Natural killer cell (primary cell): Measurements from ENCODE around the gene CCDC88C. TPM values are rescaled to one million over a fixed set of nuclear protein-coding genes. Genes with fewer than 3 reads are reported as not detected.

Source experiments
- ATAC-seq, 3 donors: fragments of 150-1000 bp in 2 of 3; fragments of 200-7000 bp in 1 of 3; cut with Tn5 transposase; 1 replicate in 1 of 3; 2 replicates in 2 of 3; pipeline ENCODE4 v1.10.0; 2021; ENCODE audit warnings: mild to moderate bottlenecking in 2 of 3, moderate library complexity in 2 of 3
- DNase-seq, 2 donors: peaks; one replicate each; pipeline versions ENCODE4 v3.0.0 to v3.0.0-alpha.2; 2013 to 2021; ENCODE audit warnings: mixed read lengths in 1 of 2
- H3K27ac ChIP-seq: one replicate; pipeline ENCODE4 v1.5.1; 2013; ENCODE audit warnings: mild to moderate bottlenecking, low read length
- H3K27me3 ChIP-seq: one replicate; pipeline ENCODE4 v1.6.1; 2013; ENCODE audit warnings: low read length; ENCODE audit not compliant: control insufficient read depth, insufficient read depth
- H3K36me3 ChIP-seq: one replicate; pipeline ENCODE4 v1.6.1; 2013; ENCODE audit warnings: low read length; ENCODE audit not compliant: control insufficient read depth, insufficient read depth
- H3K4me1 ChIP-seq: one replicate; pipeline ENCODE4 v1.6.1; 2013; ENCODE audit warnings: low read length; ENCODE audit not compliant: control insufficient read depth, insufficient read depth
- H3K4me3 ChIP-seq: one replicate; pipeline ENCODE4 v1.5.1; 2013; ENCODE audit warnings: low read length
- H3K9me3 ChIP-seq: one replicate; pipeline ENCODE4 v1.6.1; 2013; ENCODE audit warnings: low read length; ENCODE audit not compliant: control insufficient read depth, insufficient read depth
- H3K27ac Mint-ChIP-seq, 2 donors: one replicate each; pipeline ENCODE4 v1.8.0; 2022; ENCODE audit warnings: mild to moderate bottlenecking in 2 of 2, mixed read lengths in 2 of 2, moderate library complexity in 1 of 2
- H3K27me3 Mint-ChIP-seq, 2 donors: one replicate each; pipeline ENCODE4 v1.8.0; 2022; ENCODE audit warnings: low read depth in 2 of 2, mixed read lengths in 2 of 2
- H3K36me3 Mint-ChIP-seq: one replicate; pipeline ENCODE4 v1.8.0; 2022; ENCODE audit warnings: mixed read lengths
- H3K4me1 Mint-ChIP-seq, 2 donors: one replicate each; pipeline ENCODE4 v1.8.0; 2022; ENCODE audit warnings: mixed read lengths in 2 of 2
- H3K4me3 Mint-ChIP-seq: one replicate; pipeline ENCODE4 v1.8.0; 2022; ENCODE audit warnings: mild to moderate bottlenecking, moderate library complexity, mixed read lengths
- H3K9me3 Mint-ChIP-seq, 2 donors: one replicate each; pipeline ENCODE4 v1.8.0; 2022; ENCODE audit warnings: mixed read lengths in 2 of 2
- CTCF ChIP-seq: fragments of 200-600 bp; IDR thresholded peaks from one replicate; pipeline ENCODE4 v1.8.0; 2022; ENCODE audit warnings: antibody characterized with exemption
- WGBS: methylation state at CpG from one replicate; pipeline ENCODE4 v1.1.7; 2013; ENCODE audit warnings: missing lambda C conversion rate; ENCODE audit not compliant: insufficient coverage; 5-methylcytosine and 5-hydroxymethylcytosine counted together
- intact Hi-C: fragments of 100-400 bp; cut with micrococcal nuclease; formaldehyde crosslinking; loops from one replicate; pipeline ENCODE4 v1.14.2; 2022
- total RNA-seq, 4 donors: library from RNA; stranded (reverse); fragments of 120-200 nt in 1 of 4; gene quantifications; one replicate each; pipeline versions ENCODE4 v1.2.3 to v1.2.4, GENCODE V29; 2013 to 2022

The CCDC88C gene
- total RNA-seq, 3 donors from 2014 or later (not counting 1 experiment from before 2014, with no cell fraction given) = 432 to 516 (median 438) TPM

- no peaks in the 10 kb centered on the region for H3K36me3 Mint-ChIP-seq
- Histone ChIP-seq H3K9me3 (no peaks in the 10 kb centered on the region), H3K36me3 (peaks cover 84% of the 10 kb centered on the region), H3K27me3 (no peaks in the 10 kb centered on the region), H3K4me3 (no peak overlapping the region), H3K27ac (peak overlapping the region; percentile 94), H3K4me1 (peaks cover 68% of the 10 kb centered on the region)
- peak; percentile 38 to 52 (median 46) for ATAC-seq
- H3K27ac Mint-ChIP-seq = peak overlapping the region; percentile 100
- TF ChIP-seq CTCF = no peak
- H3K9me3 Mint-ChIP-seq = no peaks in the 10 kb centered on the region
- intact Hi-C loops = loop anchor here (1.0 to 2.0 kb wide), 2 partner anchors 25 to 50 kb away; no protein-coding TSS in a partner anchor
- WGBS = 63% methylated on average over 20 of the region's 20 CpGs
- no peaks in the 10 kb centered on the region for H3K27me3 Mint-ChIP-seq
- H3K4me3 Mint-ChIP-seq = peak overlapping the region; percentile 94
- peaks cover 58 to 68% of the 10 kb centered on the region in 2 donors for H3K4me1 Mint-ChIP-seq
- DNase-seq = peak; percentile 51 to 54
Measured at GRCh38 chr14:91324606-91325575, 92.7 kb downstream of the CCDC88C start.

GRCh38 chr14:91323671-91324605 lies 93.7 kb downstream of the CCDC88C start:
- H3K4me3 Mint-ChIP-seq = peak overlapping the region; percentile 94
- DNase-seq = peak; percentile 95
- 13% methylated on average over 24 of the region's 25 CpGs for WGBS
- Histone ChIP-seq H3K4me1 (peaks cover 67% of the 10 kb centered on the region), H3K9me3 (no peaks in the 10 kb centered on the region), H3K36me3 (peaks cover 88% of the 10 kb centered on the region), H3K4me3 (peak overlapping the region; percentile 11), H3K27ac (peak overlapping the region; percentile 94), H3K27me3 (no peaks in the 10 kb centered on the region)
- ATAC-seq = peak; percentile 76 to 94 (median 82)
- intact Hi-C loops = loop anchor here (1.0 to 2.0 kb wide), 3 partner anchors 51 to 103 kb away; no protein-coding TSS in a partner anchor
- H3K27me3 Mint-ChIP-seq = no peaks in the 10 kb centered on the region
- no peaks in the 10 kb centered on the region for H3K36me3 Mint-ChIP-seq
- peak overlapping the region; percentile 100 for H3K27ac Mint-ChIP-seq
- peak; percentile 93 for TF ChIP-seq CTCF
- H3K4me1 Mint-ChIP-seq = peaks cover 48 to 59% of the 10 kb centered on the region in 2 donors
- no peaks in the 10 kb centered on the region for H3K9me3 Mint-ChIP-seq

- intact Hi-C loops = loop anchor here (1.0 kb wide), 2 partner anchors 95 to 104 kb away; no protein-coding TSS in a partner anchor
- Histone ChIP-seq H3K4me1 (peaks cover 68% of the 10 kb centered on the region), H3K9me3 (no peaks in the 10 kb centered on the region), H3K4me3 (no peak overlapping the region), H3K36me3 (peaks cover 86% of the 10 kb centered on the region), H3K27me3 (no peaks in the 10 kb centered on the region), H3K27ac (peak overlapping the region; percentile 94)
- no peaks in the 10 kb centered on the region for H3K36me3 Mint-ChIP-seq
- H3K27me3 Mint-ChIP-seq = no peaks in the 10 kb centered on the region
- peaks cover 53 to 60% of the 10 kb centered on the region in 2 donors for H3K4me1 Mint-ChIP-seq
- H3K9me3 Mint-ChIP-seq = no peaks in the 10 kb centered on the region
- H3K27ac Mint-ChIP-seq = peak overlapping the region; percentile 100
- DNase-seq (no peak), ATAC-seq (no peak)
- H3K4me3 Mint-ChIP-seq = no peak overlapping the region
- WGBS = 91% methylated on average over 6 of the region's 6 CpGs
- TF ChIP-seq CTCF = no peak
Measured at GRCh38 chr14:91323031-91323430, 94.6 kb downstream of the CCDC88C start.
